Neuronal stem cell (in vitro differentiated cells): Measurements from ENCODE around the gene VAMP2.

ENCODE experiments used
- DNase-seq: peaks from one replicate; pipeline ENCODE4 v3.0.0-alpha.2; 2013; ENCODE audit warnings: low spot score
- H2AFZ ChIP-seq: one replicate; pipeline ENCODE4 v1.6.1; 2013; ENCODE audit warnings: mild to moderate bottlenecking, low read length, inconsistent platforms
- H2AK5ac ChIP-seq: 2 replicates; pipeline ENCODE4 v1.6.1; 2013; ENCODE audit warnings: low read depth, mild to moderate bottlenecking, inconsistent platforms, low read length, moderate library complexity, mixed read lengths
- H2BK120ac ChIP-seq: 2 replicates; pipeline ENCODE4 v1.6.1; 2013; ENCODE audit warnings: low read depth, mild to moderate bottlenecking, inconsistent platforms, low read length, moderate library complexity, mixed read lengths
- H2BK12ac ChIP-seq: one replicate; pipeline ENCODE4 v1.6.1; 2013; ENCODE audit warnings: low read length, inconsistent platforms
- H2BK15ac ChIP-seq: 2 replicates; pipeline ENCODE4 v1.6.1; 2013; ENCODE audit warnings: mild to moderate bottlenecking, low read length, inconsistent platforms, mixed read lengths
- H2BK5ac ChIP-seq: one replicate; pipeline ENCODE4 v1.6.1; 2013; ENCODE audit warnings: inconsistent platforms, mild to moderate bottlenecking, low read length, moderate library complexity
- H3K14ac ChIP-seq: one replicate; pipeline ENCODE4 v1.6.1; 2013; ENCODE audit warnings: low read length, inconsistent platforms
- H3K18ac ChIP-seq: 2 replicates; pipeline ENCODE4 v1.6.1; 2013; ENCODE audit warnings: low read length, inconsistent platforms
- H3K23ac ChIP-seq: 2 replicates; pipeline ENCODE4 v1.6.1; 2013; ENCODE audit warnings: low read depth, mild to moderate bottlenecking, mixed read lengths, low read length, inconsistent platforms; ENCODE audit not compliant: poor library complexity
- H3K27ac ChIP-seq: replicated peaks from 3 replicates; pipeline ENCODE4 v1.5.1; 2013; ENCODE audit warnings: low read length, inconsistent platforms
- H3K27me3 ChIP-seq, 3 experiments: 2 replicates each; pipeline ENCODE4 v1.6.1; 2013; ENCODE audit warnings: low read length in 3 of 3, mild to moderate bottlenecking in 2 of 3, inconsistent platforms in 1 of 3, low read depth in 1 of 3, mixed read lengths in 1 of 3, moderate library complexity in 1 of 3; ENCODE audit not compliant: control insufficient read depth in 3 of 3, insufficient read depth in 3 of 3
- H3K36me3 ChIP-seq, 2 donors: replicated peaks in 1 of 2; 2 replicates each; pipeline ENCODE4 v1.6.1; 2013; ENCODE audit warnings: low read length in 2 of 2; ENCODE audit not compliant: control insufficient read depth in 2 of 2, insufficient read depth in 2 of 2
- H3K4ac ChIP-seq: 2 replicates; pipeline ENCODE4 v1.6.1; 2013; ENCODE audit warnings: inconsistent platforms, mild to moderate bottlenecking, low read length, moderate library complexity
- H3K4me1 ChIP-seq, 2 donors: 1 replicate in 1 of 2; 2 replicates in 1 of 2; pipeline ENCODE4 v1.6.1; 2013; ENCODE audit warnings: low read length in 2 of 2, low read depth in 1 of 2; ENCODE audit not compliant: control insufficient read depth in 2 of 2, insufficient read depth in 1 of 2
- H3K4me2 ChIP-seq: one replicate; pipeline ENCODE4 v1.6.1; 2013; ENCODE audit warnings: mild to moderate bottlenecking, low read length, inconsistent platforms; ENCODE audit not compliant: insufficient read depth, poor library complexity, severe bottlenecking
- H3K4me3 ChIP-seq, 2 donors: 2 replicates each; pipeline ENCODE4 v1.5.1; 2013; ENCODE audit warnings: low read length in 2 of 2, mild to moderate bottlenecking in 2 of 2, inconsistent platforms in 1 of 2, moderate library complexity in 1 of 2
- H3K79me1 ChIP-seq: one replicate; pipeline ENCODE4 v1.6.1; 2013; ENCODE audit warnings: low read depth, mild to moderate bottlenecking, inconsistent platforms, low read length, moderate library complexity
- H3K9ac ChIP-seq: one replicate; pipeline ENCODE4 v1.6.1; 2013; ENCODE audit warnings: mild to moderate bottlenecking, low read depth, low read length, inconsistent platforms; ENCODE audit not compliant: poor library complexity
- H3K9me3 ChIP-seq, 2 donors: replicated peaks in 1 of 2; 2 replicates each; pipeline versions ENCODE3 to v1.6.1; 2013; ENCODE audit warnings: low read length in 2 of 2, mild to moderate bottlenecking in 2 of 2, inconsistent platforms in 1 of 2, low read depth in 1 of 2, mixed read lengths in 1 of 2, moderate library complexity in 1 of 2; ENCODE audit not compliant: control insufficient read depth in 2 of 2, insufficient read depth in 1 of 2
- H4K8ac ChIP-seq: one replicate; pipeline ENCODE4 v1.6.1; 2013; ENCODE audit warnings: low read depth, mild to moderate bottlenecking, inconsistent platforms, low read length, moderate library complexity
- H4K91ac ChIP-seq: one replicate; pipeline ENCODE4 v1.6.1; 2013; ENCODE audit warnings: low read length, low read depth, mild to moderate bottlenecking, inconsistent platforms; ENCODE audit not compliant: poor library complexity
- WGBS, 2 donors: extraction: QIAGEN DNeasy Blood & Tissue Kit; methylation state at CpG; one replicate each; pipeline ENCODE4 v1.1.7; 2013; ENCODE audit warnings: missing lambda C conversion rate in 2 of 2, mixed read lengths in 1 of 2; ENCODE audit not compliant: insufficient read length in 2 of 2, insufficient replicate concordance in 1 of 2; ENCODE audit errors: extremely low coverage in 2 of 2; 5-methylcytosine and 5-hydroxymethylcytosine counted together

The VAMP2 gene

DNA sequence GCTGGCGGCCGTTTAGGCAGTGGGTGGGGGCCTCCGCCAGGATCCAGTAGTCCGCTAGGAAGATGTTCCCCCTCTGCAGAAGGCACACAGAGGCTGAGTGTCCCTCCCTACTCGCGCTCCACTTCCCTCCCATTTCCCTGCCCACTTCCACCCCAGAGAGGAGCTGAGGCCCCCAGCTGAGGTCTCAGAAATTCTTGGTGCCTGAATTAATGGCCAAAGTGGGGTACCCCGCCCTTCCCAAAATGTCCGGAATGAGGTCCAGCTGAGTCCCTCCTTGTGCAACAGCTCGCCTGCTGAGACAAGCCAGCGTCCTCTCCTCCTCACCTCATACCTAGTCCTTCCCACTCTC, 52.3 kb downstream of the VAMP2 start:
- Histone ChIP-seq H3K18ac (no peak overlapping the region), H3K36me3 (no peaks in the 10 kb centered on the region), H3K23ac (peak overlapping the region; percentile 68), H2BK5ac (no peak overlapping the region), H2AK5ac (no peak overlapping the region), H2BK15ac (no peak overlapping the region), H3K9ac (no peak overlapping the region), H2AFZ (no peak overlapping the region), H4K91ac (no peak overlapping the region), H2BK120ac (no peak overlapping the region), H3K4ac (no peak overlapping the region), H3K79me1 (no peaks in the 10 kb centered on the region), H2BK12ac (no peak overlapping the region), H3K4me3 (no peak overlapping the region), H3K27ac (no peak overlapping the region), H3K4me2 (peak overlapping the region; percentile 98), H4K8ac (no peak overlapping the region), H3K9me3 (peaks cover 0 to 2% of the 10 kb centered on the region in 2 donors), H3K4me1 (peaks cover 0 to 6% of the 10 kb centered on the region in 2 donors), H3K14ac (no peak overlapping the region), H3K27me3 (peaks cover 0 to 76% (median 48%) of the 10 kb centered on the region in 3 experiments)
- no CpG with 5 or more reads among the region's 10 CpGs for WGBS, 2 donors
- DNase-seq: no peak

DNA sequence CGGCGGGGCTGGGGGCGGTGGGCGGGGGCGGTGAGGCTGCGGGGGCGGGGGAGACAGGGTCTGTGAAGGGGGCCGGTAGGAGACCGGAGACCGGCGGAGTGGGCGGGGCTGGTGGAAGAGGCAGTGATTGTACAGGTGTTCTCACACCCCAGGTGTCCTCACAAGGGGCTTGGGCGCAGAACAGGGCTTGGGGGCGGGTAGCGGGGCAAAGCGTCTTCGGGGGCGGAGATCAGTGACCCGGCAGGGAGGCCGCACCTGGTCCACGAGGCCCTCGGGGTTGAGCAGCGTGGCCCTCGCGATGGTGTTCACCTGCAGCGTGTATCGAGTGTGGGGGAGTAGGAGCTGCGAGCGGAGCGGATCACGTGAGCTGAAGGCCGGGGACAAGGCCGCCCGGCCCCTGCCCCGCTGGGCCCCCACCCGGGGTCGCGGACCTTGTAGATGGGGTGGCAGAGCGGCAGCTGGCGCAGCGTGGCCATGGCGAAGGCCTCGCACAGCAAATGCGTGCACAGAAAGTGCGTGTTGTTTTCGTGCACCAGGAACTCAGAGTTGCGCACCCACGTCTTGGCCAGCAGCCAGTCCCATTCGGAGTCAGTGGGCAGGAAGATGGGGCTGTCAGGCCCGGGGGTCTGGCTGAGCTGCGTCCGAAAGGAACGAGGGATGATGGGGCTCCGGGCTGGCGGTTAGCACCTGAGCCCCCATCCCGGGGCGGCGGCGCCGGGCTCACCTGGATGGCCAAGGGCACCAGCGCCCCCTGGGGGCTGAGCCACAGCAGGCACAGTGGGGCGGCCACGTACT, 52.9 kb downstream of the VAMP2 start:
- peaks cover 0 to 2% of the 10 kb centered on the region in 2 donors for H3K9me3 ChIP-seq
- no peak overlapping the region for H2BK5ac ChIP-seq
- DNase-seq: peak; percentile 44
- no peak overlapping the region for H2BK15ac ChIP-seq
- H3K4me2 ChIP-seq: peak overlapping the region; percentile 98
- H3K36me3 ChIP-seq: no peaks in the 10 kb centered on the region
- peak overlapping the region in 1 of 2 donors; percentile 70 for H3K4me3 ChIP-seq
- no peak overlapping the region for H2AFZ ChIP-seq
- H4K8ac ChIP-seq: no peak overlapping the region
- H3K9ac ChIP-seq: no peak overlapping the region
- no peak overlapping the region for H2BK12ac ChIP-seq
- no CpG with 5 or more reads among the region's 63 CpGs for WGBS, 2 donors
- H3K23ac ChIP-seq: peak overlapping the region; percentile 68
- peaks cover 0 to 6% of the 10 kb centered on the region in 2 donors for H3K4me1 ChIP-seq
- H3K27me3 ChIP-seq: peaks cover 0 to 76% (median 43%) of the 10 kb centered on the region in 3 experiments
- H3K18ac ChIP-seq: peak overlapping the region; percentile 31
- no peaks in the 10 kb centered on the region for H3K79me1 ChIP-seq
- H2BK120ac ChIP-seq: no peak overlapping the region
- no peak overlapping the region for H3K4ac ChIP-seq
- H2AK5ac ChIP-seq: no peak overlapping the region
- no peak overlapping the region for H3K27ac ChIP-seq
- H3K14ac ChIP-seq: no peak overlapping the region
- H4K91ac ChIP-seq: no peak overlapping the region
